Kidney (tissue), 14 donors: ENCODE results near the gene C11orf91. TPM values are rescaled to one million over a fixed set of nuclear protein-coding genes. Genes with fewer than 3 reads are reported as not detected.

Source experiments
- DNase-seq, 5 donors: peaks; one replicate each; pipeline ENCODE4 v3.0.0-alpha.2; 2013 to 2020
- FAIRE-seq: peaks from 2 replicates; lab custom pipeline; 2012; peaks lifted over from hg19 to GRCh38; lab: Jason Lieb, UNC
- H3K27ac ChIP-seq, 2 donors: one replicate each; pipeline ENCODE4 v1.7.0; 2013; ENCODE audit warnings: low read depth in 2 of 2, low read length in 2 of 2, inconsistent platforms in 1 of 2
- H3K27me3 ChIP-seq: one replicate; pipeline ENCODE4 v1.7.1; 2013; ENCODE audit warnings: low read length, inconsistent platforms; ENCODE audit not compliant: control insufficient read depth, insufficient read depth
- H3K36me3 ChIP-seq, 3 donors: one replicate each; pipeline versions ENCODE4 v1.7.0 to v1.7.1; 2013; ENCODE audit warnings: low read length in 3 of 3, control low read depth in 1 of 3, inconsistent platforms in 1 of 3; ENCODE audit not compliant: insufficient read depth in 3 of 3, control insufficient read depth in 2 of 3
- H3K4me1 ChIP-seq, 3 donors: one replicate each; pipeline versions ENCODE4 v1.7.0 to v1.7.1; 2013; ENCODE audit warnings: low read length in 3 of 3, inconsistent platforms in 1 of 3, low read depth in 1 of 3; ENCODE audit not compliant: control insufficient read depth in 2 of 3, insufficient read depth in 2 of 3
- H3K4me3 ChIP-seq, 3 donors: one replicate each; pipeline versions ENCODE4 v1.7.0 to v1.8.1; 2013; ENCODE audit warnings: low read length in 3 of 3, control low read depth in 1 of 3, inconsistent platforms in 1 of 3
- H3K9ac ChIP-seq, 3 donors: one replicate each; pipeline versions ENCODE4 v1.7.0 to v1.7.1; 2013; ENCODE audit warnings: low read length in 3 of 3, control low read depth in 1 of 3, inconsistent platforms in 1 of 3
- H3K9me3 ChIP-seq, 3 donors: one replicate each; pipeline versions ENCODE4 v1.7.0 to v1.7.1; 2013; ENCODE audit warnings: low read length in 3 of 3, control low read depth in 1 of 3, inconsistent platforms in 1 of 3; ENCODE audit not compliant: control insufficient read depth in 2 of 3, insufficient read depth in 1 of 3
- CTCF ChIP-seq: IDR thresholded peaks from 3 replicates; pipeline ENCODE4 v1.5.1; 2012; ENCODE audit warnings: mild to moderate bottlenecking, moderate library complexity, borderline replicate concordance; ENCODE audit not compliant: insufficient read depth; ENCODE audit errors: extremely low read depth
- intact Hi-C: fragments of 100-400 bp; cut with DNase I; formaldehyde crosslinking; loops from one replicate; pipeline ENCODE4 v1.11.1; 2022
- polyA plus RNA-seq: library from polyadenylated mRNA; stranded (reverse); fragments of 350-450 nt; fragmentation: Illumina TruSeq; extraction: RNeasy Lipid Tissue Mini Kit (QIAGEN cat#74804); gene quantifications from one replicate; pipeline ENCODE4 v1.2.3, GENCODE V29; 2014; ENCODE audit warnings: low read depth, low replicate concordance; ENCODE audit not compliant: insufficient read depth
- total RNA-seq: library from RNA; stranded (reverse); fragmentation: NEBNext Ultra II Directional; extraction: Animal tissue kit (Norgen Biotek cat#: 25700); gene quantifications from one replicate; pipeline ENCODE4 v1.2.1, GENCODE V29; 2021
- donor health status: control.
- donor health status: control.
- donor health status: control.
- donor health status: control.
- donor health status: control.
- donor health status: DM: yes; HTN: yes; CAD: no.
- donor health status: Normal renal cell carcinoma (clear cell type).

C11orf91 gene
- total and polyA plus RNA-seq, 2 donors from 2014 or later = not detected

- Histone ChIP-seq H3K9ac (no peak overlapping the region), H3K4me1 (peaks cover 6 to 40% (median 32%) of the 10 kb centered on the region in 3 donors), H3K27me3 (no peaks in the 10 kb centered on the region), H3K9me3 (no peaks in the 10 kb centered on the region), H3K27ac (peak overlapping the region in 1 of 2 donors; percentile 56), H3K36me3 (no peaks in the 10 kb centered on the region), H3K4me3 (no peak overlapping the region)
- FAIRE-seq (no peak), DNase-seq (no peak)
- intact Hi-C loops = no loop called here
- TF ChIP-seq CTCF = no peak
Measured at GRCh38 chr11:33699515-33700062, 1.0 kb downstream of the C11orf91 start.

GRCh38 chr11:33698921-33699320 lies 1.7 kb downstream of the C11orf91 start:
- Histone ChIP-seq H3K4me3 (no peak overlapping the region), H3K9ac (no peak overlapping the region), H3K36me3 (no peaks in the 10 kb centered on the region), H3K4me1 (peaks cover 6 to 36% (median 32%) of the 10 kb centered on the region in 3 donors), H3K27me3 (no peaks in the 10 kb centered on the region), H3K27ac (no peak overlapping the region), H3K9me3 (no peaks in the 10 kb centered on the region)
- intact Hi-C loops = no loop called here
- no peak for TF ChIP-seq CTCF
- no peak for DNase-seq
- FAIRE-seq = no peak

- no peaks in the 10 kb centered on the region for H3K9me3 ChIP-seq
- H3K27ac ChIP-seq = no peak overlapping the region
- FAIRE-seq (no peak), DNase-seq (no peak)
- H3K9ac ChIP-seq = no peak overlapping the region
- no peaks in the 10 kb centered on the region for H3K36me3 ChIP-seq
- no peak for TF ChIP-seq CTCF
- no peaks in the 10 kb centered on the region for H3K27me3 ChIP-seq
- intact Hi-C loops = no loop called here
- H3K4me3 ChIP-seq = no peak overlapping the region
- H3K4me1 ChIP-seq = peaks cover 6 to 36% (median 32%) of the 10 kb centered on the region in 3 donors
Measured at GRCh38 chr11:33697997-33698396, 2.6 kb downstream of the C11orf91 start.
